ENCODE measurements around the gene HOXB3.

Gene HOXB3

DNA sequence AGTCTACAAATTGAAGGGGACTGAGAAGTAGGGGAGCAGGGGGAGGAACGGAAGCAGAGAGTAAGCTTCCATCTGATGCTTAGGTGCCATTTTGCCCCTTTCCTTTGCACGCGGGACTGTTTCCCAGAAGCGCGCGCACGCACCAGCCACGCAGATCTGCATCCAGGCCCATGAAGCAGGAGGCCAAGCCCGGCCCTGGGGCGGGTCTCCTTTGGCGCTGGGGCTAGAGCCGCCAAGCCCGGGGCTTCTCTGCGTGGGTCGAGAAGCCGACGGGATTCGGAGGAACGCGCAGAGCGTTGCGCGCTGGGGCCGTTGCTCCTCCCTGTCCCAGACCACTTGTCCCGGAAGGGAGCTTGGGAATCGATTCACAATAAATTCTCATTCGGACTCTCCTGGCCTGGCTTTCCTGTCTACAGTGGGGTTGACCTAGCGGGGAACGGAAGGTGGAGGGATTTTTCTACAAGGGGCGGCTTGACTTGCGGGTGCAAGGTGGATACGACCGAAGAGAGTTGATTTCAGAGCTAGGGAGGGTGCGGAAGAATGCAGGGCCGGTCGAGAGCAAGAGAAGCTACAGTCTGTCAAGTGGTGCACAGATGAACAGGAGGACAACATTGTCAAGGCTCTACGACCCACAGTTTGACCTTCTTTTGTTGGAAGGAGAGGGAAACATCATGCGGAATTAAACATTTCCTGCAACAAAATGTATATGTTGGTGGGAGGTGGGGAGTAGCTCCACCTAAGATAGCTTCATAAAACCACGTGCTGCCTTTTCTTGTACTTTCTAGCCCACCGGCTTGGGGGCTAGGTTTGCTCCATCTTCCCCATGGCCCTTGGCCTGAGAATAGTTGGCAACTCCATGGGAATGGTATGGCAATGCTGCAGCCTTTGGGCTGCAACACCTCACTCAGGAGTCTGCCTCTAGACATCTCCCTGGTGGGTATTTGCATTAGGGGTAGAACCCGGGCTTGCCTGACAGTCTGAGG lies 31.7 kb upstream of the HOXB3 start:
- TF ChIP-seq FOXP2 (optimal IDR thresholded peaks at IDR 0.05; ENCODE audit: control extremely low read depth, extremely low read length, insufficient read depth) (no peak), EZH2 (IDR thresholded peaks at IDR 0.05) (no peak)

GRCh38 chr17:48620461-48621139 lies 30.6 kb upstream of the HOXB3 start:
- H3K9me3 ChIP-seq (ENCODE audit: low read depth, low read length), result no peaks in the 10 kb centered on the region
- TF ChIP-seq EZH2 (IDR thresholded peaks at IDR 0.05) (no peak), FOXP2 (optimal IDR thresholded peaks at IDR 0.05; ENCODE audit: control extremely low read depth, extremely low read length, insufficient read depth) (no peak), POLR2AphosphoS5 (IDR thresholded peaks at IDR 0.05; ENCODE audit: borderline replicate concordance, low read depth, low read length) (no peak)
- no peak for DNase-seq (ENCODE audit: low read depth, low spot score)
- H3K9ac ChIP-seq (ENCODE audit: insufficient read length), result no peak overlapping the region
- no peak overlapping the region for H3K4me3 ChIP-seq
- H3K36me3 ChIP-seq (ENCODE audit: insufficient read depth, low read length), result no peaks in the 10 kb centered on the region
- H3K27ac ChIP-seq, result no peak overlapping the region

More for the DNA sequence above, 31.7 kb upstream of the HOXB3 start:
- H3K9ac ChIP-seq (ENCODE audit: insufficient read length), result no peak overlapping the region
- H3K4me3 ChIP-seq, result no peak overlapping the region
- no peak for DNase-seq (ENCODE audit: low read depth, low spot score)
- no peaks in the 10 kb centered on the region for H3K9me3 ChIP-seq (ENCODE audit: low read depth, low read length)
- no peak overlapping the region for H3K27ac ChIP-seq
- no peaks in the 10 kb centered on the region for H3K36me3 ChIP-seq (ENCODE audit: insufficient read depth, low read length)

GRCh38 chr17:48619826-48620449 lies 29.9 kb upstream of the HOXB3 start:
- no peak overlapping the region for H3K9ac ChIP-seq (ENCODE audit: insufficient read length)
- H3K4me3 ChIP-seq, result no peak overlapping the region
- no peak for DNase-seq (ENCODE audit: low read depth, low spot score)
- H3K36me3 ChIP-seq (ENCODE audit: insufficient read depth, low read length), result no peaks in the 10 kb centered on the region
- no peak for TF ChIP-seq FOXP2 (optimal IDR thresholded peaks at IDR 0.05; ENCODE audit: control extremely low read depth, extremely low read length, insufficient read depth)
- TF ChIP-seq POLR2AphosphoS5 (IDR thresholded peaks at IDR 0.05; ENCODE audit: borderline replicate concordance, low read depth, low read length), result no peak
- TF ChIP-seq EZH2 (IDR thresholded peaks at IDR 0.05), result no peak
- H3K9me3 ChIP-seq (ENCODE audit: low read depth, low read length), result no peaks in the 10 kb centered on the region
- no peak overlapping the region for H3K27ac ChIP-seq

DNA sequence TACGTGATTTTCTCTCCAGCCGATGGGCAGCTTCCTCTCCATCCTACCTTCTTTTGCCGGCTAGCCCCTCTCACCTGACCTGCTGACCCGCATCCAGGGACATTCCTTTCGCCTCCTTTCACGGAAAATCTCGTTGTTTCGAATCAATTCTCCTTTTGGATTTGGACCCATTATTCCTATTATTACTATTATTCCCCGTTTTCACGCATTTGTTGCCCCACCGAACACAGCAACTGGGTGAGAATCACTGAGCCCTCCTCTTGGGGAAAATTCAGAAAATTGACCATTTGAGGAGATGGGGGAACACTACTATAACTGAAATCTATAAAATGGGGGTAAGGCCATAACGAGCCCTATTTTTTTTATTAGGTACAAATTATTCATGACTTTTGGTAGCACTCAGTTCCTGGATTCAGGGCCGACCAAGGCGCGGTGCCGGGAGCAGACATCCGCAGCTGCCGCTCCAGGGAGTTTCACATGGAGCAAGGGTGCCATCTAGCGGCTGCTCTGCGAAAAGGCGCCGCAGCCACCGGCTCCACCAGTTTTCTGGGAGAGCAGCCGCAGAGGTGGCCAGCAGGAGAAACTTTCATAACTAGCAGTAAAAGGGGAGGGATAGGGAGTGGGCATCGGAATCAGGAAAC lies 28.3 kb upstream of the HOXB3 start:
- H3K27ac ChIP-seq, result no peak overlapping the region
- no peak overlapping the region for H3K9ac ChIP-seq (ENCODE audit: insufficient read length)
- H3K4me3 ChIP-seq, result peak overlapping the region; percentile 39
- DNase-seq (ENCODE audit: low read depth, low spot score), result no peak
- no peaks in the 10 kb centered on the region for H3K9me3 ChIP-seq (ENCODE audit: low read depth, low read length)
- H3K36me3 ChIP-seq (ENCODE audit: insufficient read depth, low read length), result no peaks in the 10 kb centered on the region
- no peak for TF ChIP-seq POLR2AphosphoS5 (IDR thresholded peaks at IDR 0.05; ENCODE audit: borderline replicate concordance, low read depth, low read length)
- no peak for TF ChIP-seq EZH2 (IDR thresholded peaks at IDR 0.05)
- TF ChIP-seq FOXP2 (optimal IDR thresholded peaks at IDR 0.05; ENCODE audit: control extremely low read depth, extremely low read length, insufficient read depth), result no peak

- Histone ChIP-seq H3K27ac (no peak overlapping the region), H3K4me3 (no peak overlapping the region), H3K9ac (ENCODE audit: insufficient read length) (no peak overlapping the region), H3K9me3 (ENCODE audit: low read depth, low read length) (no peaks in the 10 kb centered on the region), H3K36me3 (ENCODE audit: insufficient read depth, low read length) (no peaks in the 10 kb centered on the region)
- TF ChIP-seq POLR2AphosphoS5 (IDR thresholded peaks at IDR 0.05; ENCODE audit: borderline replicate concordance, low read depth, low read length), result no peak
- no peak for TF ChIP-seq EZH2 (IDR thresholded peaks at IDR 0.05)
- no peak for TF ChIP-seq FOXP2 (optimal IDR thresholded peaks at IDR 0.05; ENCODE audit: control extremely low read depth, extremely low read length, insufficient read depth)
- DNase-seq (ENCODE audit: low read depth, low spot score), result no peak
These were observed 27.6 kb upstream of the HOXB3 start for GRCh38 chr17:48617471-48618255.

GRCh38 chr17:48616717-48617470 lies 26.9 kb upstream of the HOXB3 start:
- no peak overlapping the region for H3K4me3 ChIP-seq
- no peak for DNase-seq (ENCODE audit: low read depth, low spot score)
- H3K9me3 ChIP-seq (ENCODE audit: low read depth, low read length), result no peaks in the 10 kb centered on the region
- H3K36me3 ChIP-seq (ENCODE audit: insufficient read depth, low read length), result no peaks in the 10 kb centered on the region
- H3K27ac ChIP-seq, result no peak overlapping the region
- TF ChIP-seq EZH2 (IDR thresholded peaks at IDR 0.05) (no peak), POLR2AphosphoS5 (IDR thresholded peaks at IDR 0.05; ENCODE audit: borderline replicate concordance, low read depth, low read length) (no peak), FOXP2 (optimal IDR thresholded peaks at IDR 0.05; ENCODE audit: control extremely low read depth, extremely low read length, insufficient read depth) (no peak)
- no peak overlapping the region for H3K9ac ChIP-seq (ENCODE audit: insufficient read length)

All from SK-N-MC (cell line).